Measurements from ENCODE around the gene RAP1A.

RAP1A gene

DNA sequence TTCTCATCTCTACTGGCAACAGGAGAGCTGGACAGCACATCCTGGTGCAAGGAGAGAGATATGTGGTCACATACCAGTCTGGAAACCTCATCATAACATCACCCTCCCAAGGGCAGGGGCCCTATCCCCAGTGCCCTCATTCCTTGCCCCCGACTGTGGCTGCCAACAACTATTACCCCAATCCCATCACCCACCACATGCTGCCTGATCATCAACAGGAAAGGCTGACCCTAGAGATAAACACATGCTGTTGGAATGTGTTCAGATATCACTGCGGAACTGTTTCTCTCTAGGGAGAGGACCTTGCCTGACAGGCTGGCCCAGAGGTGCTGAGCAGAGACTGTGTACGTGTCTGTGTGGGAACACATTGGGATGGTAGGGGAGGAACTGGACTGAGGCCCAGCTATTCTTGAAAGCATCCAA, 124.1 kb downstream of the RAP1A start:
- no peak overlapping the region for H3K27ac ChIP-seq (ENCODE audit: low read length)
- H3K9me3 ChIP-seq (ENCODE audit: control insufficient read depth in 2 of 2, low read length in 2 of 2) = no peaks in the 10 kb centered on the region
- H3K9ac ChIP-seq (ENCODE audit: low read length in 2 of 2) = no peak overlapping the region
- H3K4me1 ChIP-seq (ENCODE audit: control insufficient read depth, insufficient read depth, low read length) = peaks cover 57% of the 10 kb centered on the region
- H3K4me3 ChIP-seq (ENCODE audit: low read length in 2 of 2) = no peak overlapping the region
- no peaks in the 10 kb centered on the region for H3K36me3 ChIP-seq (ENCODE audit: control insufficient read depth in 2 of 2, insufficient read depth in 2 of 2, low read length in 2 of 2)
- no peaks in the 10 kb centered on the region for H3K27me3 ChIP-seq (ENCODE audit: control insufficient read depth in 1 of 2, insufficient read depth in 2 of 2, low read length in 2 of 2)

- peak overlapping the region; percentile 79 for H3K27ac ChIP-seq (ENCODE audit: low read length)
These were observed 126.4 kb downstream of the RAP1A start for GRCh38 chr1:111745675-111746613.

GRCh38 chr1:111746614-111746999, 127.0 kb downstream of the RAP1A start:
- Histone ChIP-seq H3K9ac (ENCODE audit: low read length in 2 of 2) (no peak overlapping the region), H3K36me3 (ENCODE audit: control insufficient read depth in 2 of 2, insufficient read depth in 2 of 2, low read length in 2 of 2) (no peaks in the 10 kb centered on the region), H3K9me3 (ENCODE audit: control insufficient read depth in 2 of 2, low read length in 2 of 2) (no peaks in the 10 kb centered on the region), H3K27ac (ENCODE audit: low read length) (peak overlapping the region; percentile 79), H3K4me1 (ENCODE audit: control insufficient read depth, insufficient read depth, low read length) (peaks cover 61% of the 10 kb centered on the region), H3K27me3 (ENCODE audit: control insufficient read depth in 1 of 2, insufficient read depth in 2 of 2, low read length in 2 of 2) (no peaks in the 10 kb centered on the region), H3K4me3 (ENCODE audit: low read length in 2 of 2) (no peak overlapping the region)

More at GRCh38 chr1:111745675-111746613, 126.4 kb downstream of the RAP1A start:
- Histone ChIP-seq H3K9me3 (ENCODE audit: control insufficient read depth in 2 of 2, low read length in 2 of 2) (no peaks in the 10 kb centered on the region), H3K4me1 (ENCODE audit: control insufficient read depth, insufficient read depth, low read length) (peaks cover 61% of the 10 kb centered on the region), H3K27me3 (ENCODE audit: control insufficient read depth in 1 of 2, insufficient read depth in 2 of 2, low read length in 2 of 2) (no peaks in the 10 kb centered on the region), H3K4me3 (ENCODE audit: low read length in 2 of 2) (no peak overlapping the region), H3K36me3 (ENCODE audit: control insufficient read depth in 2 of 2, insufficient read depth in 2 of 2, low read length in 2 of 2) (no peaks in the 10 kb centered on the region), H3K9ac (ENCODE audit: low read length in 2 of 2) (no peak overlapping the region)

GRCh38 chr1:111747282-111747734, 127.7 kb downstream of the RAP1A start:
- peaks cover 66% of the 10 kb centered on the region for H3K4me1 ChIP-seq (ENCODE audit: control insufficient read depth, insufficient read depth, low read length)

DNA sequence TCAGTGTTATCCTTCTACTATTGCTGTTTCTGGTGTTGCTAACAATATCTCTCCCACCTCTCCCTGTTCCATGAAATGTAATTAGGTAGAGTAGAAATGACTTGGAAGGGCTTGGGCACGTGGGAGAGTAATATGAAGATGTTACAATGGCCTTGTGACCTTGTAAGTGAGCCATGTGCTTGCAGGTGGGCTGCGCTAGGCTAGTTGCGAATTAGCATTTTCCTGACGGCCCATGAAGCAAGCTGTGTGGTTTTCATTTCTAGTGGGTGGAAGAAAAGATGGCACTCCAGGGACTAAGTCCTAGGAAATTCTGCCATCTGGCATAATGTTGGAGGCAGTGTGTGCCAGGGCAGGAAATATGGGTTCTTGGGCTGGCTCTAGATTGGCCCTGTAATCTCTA, 128.4 kb downstream of the RAP1A start:
- Histone ChIP-seq H3K4me3 (ENCODE audit: low read length in 2 of 2) (no peak overlapping the region), H3K4me1 (ENCODE audit: control insufficient read depth, insufficient read depth, low read length) (peaks cover 63% of the 10 kb centered on the region), H3K27ac (ENCODE audit: low read length) (peak overlapping the region; percentile 71), H3K36me3 (ENCODE audit: control insufficient read depth in 2 of 2, insufficient read depth in 2 of 2, low read length in 2 of 2) (no peaks in the 10 kb centered on the region), H3K9ac (ENCODE audit: low read length in 2 of 2) (no peak overlapping the region), H3K27me3 (ENCODE audit: control insufficient read depth in 1 of 2, insufficient read depth in 2 of 2, low read length in 2 of 2) (no peaks in the 10 kb centered on the region), H3K9me3 (ENCODE audit: control insufficient read depth in 2 of 2, low read length in 2 of 2) (no peaks in the 10 kb centered on the region)

More at GRCh38 chr1:111747282-111747734, 127.7 kb downstream of the RAP1A start:
- H3K9ac ChIP-seq (ENCODE audit: low read length in 2 of 2) = no peak overlapping the region
- peak overlapping the region; percentile 79 for H3K27ac ChIP-seq (ENCODE audit: low read length)
- no peaks in the 10 kb centered on the region for H3K9me3 ChIP-seq (ENCODE audit: control insufficient read depth in 2 of 2, low read length in 2 of 2)
- no peaks in the 10 kb centered on the region for H3K27me3 ChIP-seq (ENCODE audit: control insufficient read depth in 1 of 2, insufficient read depth in 2 of 2, low read length in 2 of 2)
- H3K4me3 ChIP-seq (ENCODE audit: low read length in 2 of 2) = no peak overlapping the region
- H3K36me3 ChIP-seq (ENCODE audit: control insufficient read depth in 2 of 2, insufficient read depth in 2 of 2, low read length in 2 of 2) = no peaks in the 10 kb centered on the region

- Histone ChIP-seq H3K27ac (ENCODE audit: low read length) (peak overlapping the region; percentile 71), H3K27me3 (ENCODE audit: control insufficient read depth in 1 of 2, insufficient read depth in 2 of 2, low read length in 2 of 2) (no peaks in the 10 kb centered on the region), H3K4me1 (ENCODE audit: control insufficient read depth, insufficient read depth, low read length) (peaks cover 58% of the 10 kb centered on the region), H3K36me3 (ENCODE audit: control insufficient read depth in 2 of 2, insufficient read depth in 2 of 2, low read length in 2 of 2) (no peaks in the 10 kb centered on the region), H3K9ac (ENCODE audit: low read length in 2 of 2) (no peak overlapping the region), H3K4me3 (ENCODE audit: low read length in 2 of 2) (no peak overlapping the region), H3K9me3 (ENCODE audit: control insufficient read depth in 2 of 2, low read length in 2 of 2) (no peaks in the 10 kb centered on the region)
These were observed 130.0 kb downstream of the RAP1A start for GRCh38 chr1:111749628-111750027.

- peaks cover 57% of the 10 kb centered on the region for H3K4me1 ChIP-seq (ENCODE audit: control insufficient read depth, insufficient read depth, low read length)
- H3K36me3 ChIP-seq (ENCODE audit: control insufficient read depth in 2 of 2, insufficient read depth in 2 of 2, low read length in 2 of 2) = no peaks in the 10 kb centered on the region
- peak overlapping the region; percentile 71 for H3K27ac ChIP-seq (ENCODE audit: low read length)
- no peak overlapping the region for H3K9ac ChIP-seq (ENCODE audit: low read length in 2 of 2)
- no peaks in the 10 kb centered on the region for H3K27me3 ChIP-seq (ENCODE audit: control insufficient read depth in 1 of 2, insufficient read depth in 2 of 2, low read length in 2 of 2)
- H3K4me3 ChIP-seq (ENCODE audit: low read length in 2 of 2) = no peak overlapping the region
- no peaks in the 10 kb centered on the region for H3K9me3 ChIP-seq (ENCODE audit: control insufficient read depth in 2 of 2, low read length in 2 of 2)
These were observed 131.3 kb downstream of the RAP1A start for GRCh38 chr1:111750856-111751255.

DNA sequence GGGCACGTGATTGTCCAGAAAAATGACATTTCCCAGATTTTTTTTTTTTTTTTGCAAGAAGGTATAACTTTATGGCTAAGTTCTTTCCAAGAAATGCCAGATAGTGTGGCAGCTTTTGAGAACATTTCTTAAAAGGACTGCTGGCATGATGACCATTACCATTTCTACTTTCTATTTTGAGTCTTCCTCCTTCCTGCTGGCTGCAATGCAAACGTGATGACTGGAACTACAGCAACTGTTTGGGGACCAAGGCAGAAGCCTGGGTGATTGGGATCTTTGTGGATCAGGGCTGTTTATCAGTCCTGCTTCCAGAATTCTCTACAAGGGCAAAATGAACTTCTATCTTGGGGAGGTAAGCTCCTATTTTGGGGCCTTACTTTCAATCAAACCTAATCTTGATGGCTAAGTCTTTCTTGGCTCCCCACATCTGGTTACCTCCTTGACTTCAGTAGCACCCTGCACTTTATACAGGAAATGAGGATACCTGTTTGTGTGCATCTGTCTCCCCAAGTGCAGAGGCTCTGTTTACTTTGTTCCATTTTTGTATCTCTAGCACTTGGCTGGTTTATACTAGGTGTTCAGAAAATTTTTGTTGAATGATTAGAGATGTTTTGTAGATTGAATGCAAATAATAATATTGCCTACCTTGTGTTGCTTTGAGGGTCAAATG, 132.5 kb downstream of the RAP1A start:
- Histone ChIP-seq H3K4me3 (ENCODE audit: low read length in 2 of 2) (no peak overlapping the region), H3K9ac (ENCODE audit: low read length in 2 of 2) (no peak overlapping the region), H3K27me3 (ENCODE audit: control insufficient read depth in 1 of 2, insufficient read depth in 2 of 2, low read length in 2 of 2) (no peaks in the 10 kb centered on the region), H3K4me1 (ENCODE audit: control insufficient read depth, insufficient read depth, low read length) (peaks cover 57% of the 10 kb centered on the region), H3K9me3 (ENCODE audit: control insufficient read depth in 2 of 2, low read length in 2 of 2) (no peaks in the 10 kb centered on the region), H3K36me3 (ENCODE audit: control insufficient read depth in 2 of 2, insufficient read depth in 2 of 2, low read length in 2 of 2) (no peaks in the 10 kb centered on the region), H3K27ac (ENCODE audit: low read length) (peak overlapping the region; percentile 71)

DNA sequence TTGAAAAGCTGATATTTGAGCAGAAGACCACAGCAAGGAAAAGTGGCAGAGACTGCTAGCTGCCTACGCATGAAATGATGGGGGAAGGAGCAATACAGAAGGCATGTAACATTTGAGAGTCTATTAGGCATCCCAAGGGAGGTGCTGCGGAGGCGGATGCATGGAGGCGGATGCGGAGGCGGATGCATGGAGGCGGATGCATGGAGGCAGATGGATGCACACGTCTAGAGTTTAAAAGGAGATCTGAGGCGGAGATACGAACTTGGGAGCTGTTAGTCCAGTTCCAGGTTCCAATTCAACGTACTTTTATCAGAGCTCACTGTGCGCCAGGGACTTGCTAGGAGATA, 135.4 kb downstream of the RAP1A start:
- Histone ChIP-seq H3K27ac (ENCODE audit: low read length) (peak overlapping the region; percentile 95), H3K27me3 (ENCODE audit: control insufficient read depth in 1 of 2, insufficient read depth in 2 of 2, low read length in 2 of 2) (no peaks in the 10 kb centered on the region), H3K36me3 (ENCODE audit: control insufficient read depth in 2 of 2, insufficient read depth in 2 of 2, low read length in 2 of 2) (no peaks in the 10 kb centered on the region), H3K4me1 (ENCODE audit: control insufficient read depth, insufficient read depth, low read length) (peaks cover 38% of the 10 kb centered on the region), H3K9ac (ENCODE audit: low read length in 2 of 2) (peak overlapping the region; percentile 79 to 95), H3K4me3 (ENCODE audit: low read length in 2 of 2) (peak overlapping the region; percentile 72 to 97), H3K9me3 (ENCODE audit: control insufficient read depth in 2 of 2, low read length in 2 of 2) (no peaks in the 10 kb centered on the region)

DNA sequence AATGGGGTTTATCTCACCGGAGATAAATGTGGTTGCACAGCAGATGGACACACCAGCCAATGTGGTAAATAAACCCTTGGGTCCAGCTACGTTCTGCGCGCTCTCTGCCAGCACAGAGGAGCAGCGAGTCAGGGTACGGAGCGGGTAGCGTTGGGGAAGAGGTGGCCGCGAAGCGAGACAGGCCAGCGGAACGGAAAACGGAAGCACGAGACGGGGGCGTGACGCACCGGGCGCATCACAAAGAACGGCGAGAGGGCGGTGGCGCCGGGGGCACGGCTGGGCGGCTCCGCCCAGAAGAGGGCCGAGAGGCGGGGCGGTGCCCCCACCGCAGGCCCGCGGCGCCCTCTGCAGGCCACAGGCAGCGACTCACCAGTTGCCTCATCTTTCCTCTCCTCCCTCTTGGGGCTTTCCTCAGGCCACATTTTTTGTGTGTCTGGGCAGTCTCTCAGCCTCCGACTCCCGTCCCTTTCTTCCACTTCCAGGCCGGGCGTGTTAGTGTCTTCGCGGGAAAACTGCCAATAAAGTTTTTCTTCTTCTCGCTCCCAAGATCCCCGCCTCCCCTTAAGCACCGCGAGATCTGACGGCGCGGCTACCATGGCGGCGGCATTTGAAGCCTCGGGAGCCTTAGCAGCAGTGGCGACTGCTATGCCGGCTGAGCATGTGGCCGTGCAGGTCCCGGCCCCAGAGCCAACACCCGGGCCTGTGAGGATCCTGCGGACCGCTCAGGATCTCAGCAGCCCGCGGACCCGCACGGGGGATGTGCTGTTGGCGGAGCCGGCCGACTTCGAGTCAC, 135.9 kb downstream of the RAP1A start, which contains the start of gene DDX20:
Gene DDX20, plus strand, starts transcription at position 571 of the 793 bp plus-strand sequence. Its CDS starts 24 bp downstream, at position 595.
- Histone ChIP-seq H3K9me3 (ENCODE audit: control insufficient read depth in 2 of 2, low read length in 2 of 2) (no peaks in the 10 kb centered on the region), H3K27me3 (ENCODE audit: control insufficient read depth in 1 of 2, insufficient read depth in 2 of 2, low read length in 2 of 2) (no peaks in the 10 kb centered on the region), H3K4me3 (ENCODE audit: low read length in 2 of 2) (peak within 1 kb of the TSS; percentile 72 to 97), H3K9ac (ENCODE audit: low read length in 2 of 2) (peak within 1 kb of the TSS; percentile 79 to 95), H3K4me1 (ENCODE audit: control insufficient read depth, insufficient read depth, low read length) (peaks cover 33% of the 10 kb centered on the region), H3K36me3 (ENCODE audit: control insufficient read depth in 2 of 2, insufficient read depth in 2 of 2, low read length in 2 of 2) (no peaks in the 10 kb centered on the region), H3K27ac (ENCODE audit: low read length) (peak within 1 kb of the TSS; percentile 95)

Measured in stomach smooth muscle (tissue), 2 donors.